Astrocyte (in vitro differentiated cells and primary cell): ENCODE results near the gene CRYBG1.

Source experiments
- CTCF ChIP-seq: IDR thresholded peaks from 2 replicates; pipeline ENCODE4 v1.5.1; 2011; ENCODE audit warnings: low read depth, mild to moderate bottlenecking, inconsistent platforms, low read length, moderate library complexity; ENCODE audit not compliant: insufficient read depth
- EZH2 ChIP-seq: IDR thresholded peaks from 2 replicates; pipeline ENCODE4 v1.6.1; 2012; ENCODE audit warnings: mild to moderate bottlenecking, low read length, inconsistent platforms; ENCODE audit not compliant: insufficient read depth

GRCh38 chr6:106446983-106447382 is 86.5 kb downstream of the CRYBG1 start:
- TF ChIP-seq CTCF = no peak
- no peak for TF ChIP-seq EZH2
